Suprapubic skin (tissue), 4 donors: ENCODE data around the gene ERCC4. TPM values are rescaled to one million over a fixed set of nuclear protein-coding genes. Genes with fewer than 3 reads are reported as not detected.
A peak's percentile ranks its signal among the peaks of the same experiment; 100 is the strongest.

Experiments used
- DNase-seq, 2 donors: peaks; one replicate each; pipeline ENCODE4 v3.0.0-alpha.2; 2019; ENCODE audit warnings: low spot score in 2 of 2
- H3K27ac ChIP-seq: fragments of 200-600 bp; sonication (generic); one replicate; pipeline ENCODE4 v1.5.1; 2019
- H3K27me3 ChIP-seq: fragments of 200-600 bp; sonication (generic); one replicate; pipeline ENCODE4 v1.5.1; 2019
- H3K36me3 ChIP-seq: fragments of 200-600 bp; sonication (generic); one replicate; pipeline ENCODE4 v1.5.1; 2019
- H3K4me1 ChIP-seq: fragments of 200-600 bp; sonication (generic); one replicate; pipeline ENCODE4 v1.5.1; 2019
- H3K4me3 ChIP-seq: fragments of 200-600 bp; sonication (generic); one replicate; pipeline ENCODE4 v1.5.1; 2019; ENCODE audit warnings: mild to moderate bottlenecking
- H3K9me3 ChIP-seq: fragments of 200-600 bp; sonication (generic); one replicate; pipeline ENCODE4 v1.5.1; 2019
- EP300 ChIP-seq: sonication (generic); formaldehyde crosslinking; IDR thresholded peaks from one replicate; pipeline ENCODE4 v1.6.1; 2017; ENCODE audit warnings: antibody characterized with exemption
- POLR2A ChIP-seq, 2 donors: fragments of 450-650 bp; IDR thresholded peaks; one replicate each; pipeline ENCODE4 v1.6.1; 2017; ENCODE audit warnings: antibody characterized with exemption in 2 of 2, mild to moderate bottlenecking in 2 of 2, moderate library complexity in 2 of 2
- POLR2AphosphoS5 ChIP-seq, 3 donors: sonication (generic); formaldehyde crosslinking; IDR thresholded peaks; one replicate each; pipeline ENCODE4 v1.6.1; 2017; ENCODE audit warnings: antibody characterized with exemption in 3 of 3
- WGBS: methylation state at CpG from one replicate; pipeline ENCODE4 v1.1.5; 2018; 5-methylcytosine and 5-hydroxymethylcytosine counted together
- total RNA-seq, 4 donors: library from RNA; depleted of rRNA; stranded (reverse); fragments of >200 nt; gene quantifications; one replicate each; pipeline ENCODE4 v1.1.0, GENCODE V29; 2016
- TF ChIP-seq, protein P1 (sequence below), 2 donors: fragments of 200-600 bp in 1 of 2; fragments of 450-650 bp in 1 of 2; sonication (generic) in 1 of 2; IDR thresholded peaks; one replicate each; pipeline ENCODE4 v1.5.1; 2016 to 2019; ENCODE audit warnings: antibody characterized with exemption in 2 of 2, mild to moderate bottlenecking in 1 of 2, moderate library complexity in 1 of 2

Gene ERCC4
- total RNA-seq, 4 donors from 2014 or later, result 4.3 to 6.0 (median 5.2) TPM

DNA sequence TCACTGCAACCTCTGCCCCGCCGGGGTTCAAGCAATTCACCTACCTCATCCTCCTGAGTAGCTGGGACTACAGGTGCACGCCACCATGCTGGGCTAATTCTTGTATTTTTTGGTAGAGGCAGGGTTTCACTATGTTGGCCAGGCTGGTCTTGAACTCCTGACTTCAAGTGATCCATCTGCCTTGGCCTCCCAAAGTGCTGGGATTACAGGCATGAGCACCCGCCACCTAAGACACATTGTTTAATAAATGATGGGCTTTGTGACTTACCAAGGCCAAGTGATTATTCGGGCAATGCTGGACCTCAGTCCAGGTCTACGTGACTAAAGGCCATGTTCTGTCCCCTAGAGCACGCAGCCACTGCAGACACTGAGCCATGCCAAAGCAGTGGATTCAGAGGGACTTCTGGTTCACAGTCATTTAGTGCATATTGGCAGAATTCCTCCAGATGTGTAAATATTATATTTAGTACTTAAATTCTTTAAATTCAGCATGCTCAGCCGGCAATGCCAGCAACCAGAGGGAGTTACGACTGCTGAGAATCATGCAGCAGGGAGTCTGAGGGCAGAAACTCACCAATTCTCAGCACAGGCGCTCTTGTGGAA, 4.8 kb upstream of the ERCC4 start:
- no peaks in the 10 kb centered on the region for H3K36me3 ChIP-seq
- H3K4me3 ChIP-seq, result no peak overlapping the region
- no peak for DNase-seq
- H3K27ac ChIP-seq, result no peak overlapping the region
- TF ChIP-seq POLR2A (IDR thresholded peaks at IDR 0.05) (no peak), EP300 (no peak)
- H3K4me1 ChIP-seq, result peaks cover 12% of the 10 kb centered on the region
- WGBS, result 93% methylated on average over 9 of the region's 10 CpGs
- no peaks in the 10 kb centered on the region for H3K9me3 ChIP-seq
- H3K27me3 ChIP-seq, result no peaks in the 10 kb centered on the region

DNA sequence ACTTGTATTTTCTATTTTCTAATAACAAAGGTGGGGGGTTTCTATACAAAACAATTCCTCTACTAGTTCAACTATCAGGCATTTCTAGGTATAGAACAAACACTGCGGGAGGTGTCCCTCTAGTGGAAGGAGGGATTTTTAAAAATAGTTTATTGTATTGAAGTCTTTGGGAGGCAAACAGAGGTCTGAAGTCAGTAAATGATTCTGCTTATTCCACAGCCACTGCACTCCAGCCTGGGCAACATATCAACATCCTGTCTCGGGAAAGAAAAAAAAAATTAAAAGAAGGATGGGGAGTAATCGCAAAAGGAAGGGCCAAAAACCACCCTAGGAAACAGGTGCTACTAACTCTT, 648 bp upstream of the ERCC4 start:
- no peak for DNase-seq
- Histone ChIP-seq H3K4me1 (peaks cover 18% of the 10 kb centered on the region), H3K4me3 (peak overlapping the region; percentile 79), H3K9me3 (no peaks in the 10 kb centered on the region), H3K36me3 (peaks cover 2% of the 10 kb centered on the region), H3K27ac (no peak overlapping the region), H3K27me3 (no peaks in the 10 kb centered on the region)
- no peak for TF ChIP-seq POLR2A (IDR thresholded peaks at IDR 0.05)
- no peak for TF ChIP-seq POLR2AphosphoS5 (IDR thresholded peaks at IDR 0.05)
- TF ChIP-seq EP300, result no peak
- TF ChIP-seq, protein P1, sequence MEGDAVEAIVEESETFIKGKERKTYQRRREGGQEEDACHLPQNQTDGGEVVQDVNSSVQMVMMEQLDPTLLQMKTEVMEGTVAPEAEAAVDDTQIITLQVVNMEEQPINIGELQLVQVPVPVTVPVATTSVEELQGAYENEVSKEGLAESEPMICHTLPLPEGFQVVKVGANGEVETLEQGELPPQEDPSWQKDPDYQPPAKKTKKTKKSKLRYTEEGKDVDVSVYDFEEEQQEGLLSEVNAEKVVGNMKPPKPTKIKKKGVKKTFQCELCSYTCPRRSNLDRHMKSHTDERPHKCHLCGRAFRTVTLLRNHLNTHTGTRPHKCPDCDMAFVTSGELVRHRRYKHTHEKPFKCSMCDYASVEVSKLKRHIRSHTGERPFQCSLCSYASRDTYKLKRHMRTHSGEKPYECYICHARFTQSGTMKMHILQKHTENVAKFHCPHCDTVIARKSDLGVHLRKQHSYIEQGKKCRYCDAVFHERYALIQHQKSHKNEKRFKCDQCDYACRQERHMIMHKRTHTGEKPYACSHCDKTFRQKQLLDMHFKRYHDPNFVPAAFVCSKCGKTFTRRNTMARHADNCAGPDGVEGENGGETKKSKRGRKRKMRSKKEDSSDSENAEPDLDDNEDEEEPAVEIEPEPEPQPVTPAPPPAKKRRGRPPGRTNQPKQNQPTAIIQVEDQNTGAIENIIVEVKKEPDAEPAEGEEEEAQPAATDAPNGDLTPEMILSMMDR (IDR thresholded peaks at IDR 0.05), result no peak
- 0% methylated on average over 3 of the region's 3 CpGs for WGBS

DNA sequence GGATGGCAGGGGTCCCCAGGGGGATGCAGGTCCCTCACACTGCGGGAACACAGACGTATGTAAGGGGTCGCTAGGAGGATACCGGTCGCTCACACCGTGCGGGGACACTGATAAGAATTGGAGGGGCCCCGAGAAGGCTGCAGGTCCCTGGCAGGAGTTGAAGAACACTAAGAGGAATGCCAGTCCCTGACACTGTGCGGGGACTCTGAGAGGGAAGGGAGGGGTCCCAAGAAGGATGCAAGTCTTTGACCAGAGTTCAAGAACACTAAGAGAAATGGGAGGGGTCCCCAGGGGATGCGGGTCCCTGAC, 510 bp downstream of the ERCC4 start:
- WGBS, result 1% methylated on average over 10 of the region's 10 CpGs
- no peak for DNase-seq
- TF ChIP-seq POLR2AphosphoS5 (IDR thresholded peaks at IDR 0.05) (no peak), EP300 (no peak), POLR2A (IDR thresholded peaks at IDR 0.05) (no peak)
- TF ChIP-seq, protein P1 (IDR thresholded peaks at IDR 0.05), result no peak
- H3K4me1 ChIP-seq, result peaks cover 18% of the 10 kb centered on the region
- H3K27ac ChIP-seq, result peak overlapping the region; percentile 64
- H3K36me3 ChIP-seq, result peaks cover 5% of the 10 kb centered on the region
- no peaks in the 10 kb centered on the region for H3K9me3 ChIP-seq
- H3K4me3 ChIP-seq, result peak overlapping the region; percentile 79
- H3K27me3 ChIP-seq, result no peaks in the 10 kb centered on the region

DNA sequence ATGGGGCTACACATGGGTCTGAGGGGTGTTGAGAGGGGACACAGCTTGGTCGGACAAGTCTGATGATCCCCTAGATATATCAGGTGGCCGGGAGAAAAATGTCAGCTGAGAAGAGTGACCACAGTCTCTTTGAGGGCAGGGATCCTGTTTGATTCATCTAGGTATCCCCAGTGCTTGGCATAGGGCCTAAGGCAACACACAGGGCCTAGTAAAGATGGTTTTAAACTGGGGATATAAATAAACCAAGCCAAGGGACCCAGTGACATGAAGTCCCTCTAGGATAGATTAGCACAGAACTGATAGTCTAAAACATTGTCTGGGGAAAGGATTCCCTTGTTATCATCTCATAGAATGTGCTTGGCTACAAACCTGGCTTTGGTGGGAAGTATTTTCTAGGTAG, 1.4 kb downstream of the ERCC4 start:
- no peaks in the 10 kb centered on the region for H3K27me3 ChIP-seq
- no peak for DNase-seq
- 76% methylated on average over 2 of the region's 2 CpGs for WGBS
- H3K27ac ChIP-seq, result no peak overlapping the region
- TF ChIP-seq, protein P1 (IDR thresholded peaks at IDR 0.05), result no peak
- TF ChIP-seq POLR2AphosphoS5 (IDR thresholded peaks at IDR 0.05) (no peak), EP300 (no peak), POLR2A (IDR thresholded peaks at IDR 0.05) (no peak)
- H3K36me3 ChIP-seq, result peaks cover 10% of the 10 kb centered on the region
- H3K4me3 ChIP-seq, result no peak overlapping the region
- H3K4me1 ChIP-seq, result peaks cover 18% of the 10 kb centered on the region
- H3K9me3 ChIP-seq, result no peaks in the 10 kb centered on the region

DNA sequence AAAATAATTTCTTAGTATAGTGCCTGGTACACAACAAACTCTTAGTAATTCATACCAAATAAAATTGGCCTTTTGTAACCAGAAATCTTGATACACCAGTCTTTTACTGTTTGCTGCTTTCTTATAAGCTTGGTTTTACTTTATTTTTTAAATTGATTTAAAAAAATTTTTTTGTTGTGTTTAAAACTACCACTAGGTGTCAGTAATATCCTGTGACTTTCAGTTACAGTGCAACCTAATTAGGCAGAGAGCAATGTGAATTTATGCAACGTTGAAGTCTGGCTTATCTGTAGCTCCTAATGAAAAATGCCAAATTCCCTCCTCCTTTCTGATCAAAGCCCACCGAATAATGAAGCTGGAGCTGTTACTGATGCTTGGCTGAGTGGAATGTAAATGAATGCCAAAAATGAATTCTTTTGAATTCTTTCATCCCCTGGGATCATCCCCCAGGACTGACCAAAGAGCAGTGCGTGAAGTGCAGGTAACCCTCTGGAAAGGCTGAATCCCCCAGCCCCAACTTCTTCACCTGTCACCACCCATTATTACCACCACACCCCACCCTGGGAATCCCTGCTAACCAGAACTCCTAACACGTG, 3.8 kb downstream of the ERCC4 start:
- H3K27me3 ChIP-seq, result no peaks in the 10 kb centered on the region
- DNase-seq, result no peak
- no peak overlapping the region for H3K4me3 ChIP-seq
- TF ChIP-seq POLR2A (IDR thresholded peaks at IDR 0.05) (no peak), EP300 (no peak), POLR2AphosphoS5 (IDR thresholded peaks at IDR 0.05) (no peak)
- TF ChIP-seq, protein P1 (IDR thresholded peaks at IDR 0.05), result peak; percentile 38 to 44
- H3K36me3 ChIP-seq, result peaks cover 11% of the 10 kb centered on the region
- 36% methylated on average over 4 of the region's 4 CpGs for WGBS
- H3K27ac ChIP-seq, result no peak overlapping the region
- no peaks in the 10 kb centered on the region for H3K9me3 ChIP-seq
- H3K4me1 ChIP-seq, result peaks cover 18% of the 10 kb centered on the region
